BLaER1 treated with 17β-estradiol and CSF1 and Interleukin-3, amounts not matched to agents 10 nM and 100 nM (cell line): ENCODE results near the gene LRP8.

Experiments
- H3K27ac ChIP-seq, 11 experiments: shearing (Covaris generic); formaldehyde crosslinking; 2 replicates each; pipeline ENCODE4 v1.8.1; 2022
- H3K27me3 ChIP-seq, 11 experiments: shearing (Covaris generic); formaldehyde crosslinking; 2 replicates each; pipeline ENCODE4 v1.8.1; 2022
- H3K36me3 ChIP-seq, 11 experiments: shearing (Covaris generic); formaldehyde crosslinking; 2 replicates each; pipeline ENCODE4 v1.8.1; 2022
- H3K4me1 ChIP-seq, 10 experiments: shearing (Covaris generic); formaldehyde crosslinking; 2 replicates each; pipeline ENCODE4 v1.8.1; 2022
- H3K4me2 ChIP-seq, 11 experiments: shearing (Covaris generic); formaldehyde crosslinking; 2 replicates each; pipeline ENCODE4 v1.8.1; 2022
- H3K4me3 ChIP-seq, 10 experiments: shearing (Covaris generic); formaldehyde crosslinking; 2 replicates each; pipeline ENCODE4 v1.8.1; 2022
- H3K9ac ChIP-seq, 11 experiments: shearing (Covaris generic); formaldehyde crosslinking; 2 replicates each; pipeline ENCODE4 v1.8.1; 2022
- H3K9me3 ChIP-seq, 11 experiments: shearing (Covaris generic); formaldehyde crosslinking; replicated peaks in 1 of 11; 2 replicates each; pipeline ENCODE4 v1.8.1; 2022
- H4K20me1 ChIP-seq, 11 experiments: shearing (Covaris generic); formaldehyde crosslinking; 2 replicates each; pipeline ENCODE4 v1.8.1; 2022
- Cebpa-rat ChIP-seq, 11 experiments: shearing (Covaris generic); IDR thresholded peaks; 2 replicates each; pipeline ENCODE4 v1.8.1; 2022

LRP8 gene

DNA sequence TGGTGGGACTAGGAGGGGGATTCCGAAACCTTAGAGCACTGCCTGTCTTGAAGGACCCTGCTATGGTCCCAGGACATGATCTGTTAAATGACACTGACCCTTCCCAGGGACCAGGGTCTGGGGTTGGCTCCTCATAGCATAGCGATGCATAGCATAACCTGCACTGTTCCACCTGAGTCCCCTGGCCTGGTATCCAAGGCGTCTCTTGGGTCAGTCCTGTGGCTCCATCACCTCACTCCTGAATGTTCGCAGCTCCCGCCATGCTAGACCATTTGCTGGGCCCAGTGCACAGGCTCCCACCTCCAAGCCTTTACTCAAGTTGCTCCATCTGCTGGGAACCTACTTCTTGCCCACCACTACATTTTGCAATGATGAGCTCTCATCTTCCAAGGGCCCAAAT, 50.5 kb downstream of the LRP8 start:
- no peaks in the 10 kb centered on the region for H3K27me3 ChIP-seq
- no peak overlapping the region for H3K9ac ChIP-seq
- H3K4me1 ChIP-seq: peaks cover 0 to 13% (median 4%) of the 10 kb centered on the region in 10 experiments; a peak in 7 of 20 replicates
- H3K36me3 ChIP-seq: peaks cover 63 to 100% (median 87%) of the 10 kb centered on the region in 11 experiments
- H3K4me3 ChIP-seq: no peak overlapping the region
- H3K9me3 ChIP-seq: no peaks in the 10 kb centered on the region
- H4K20me1 ChIP-seq: peaks cover 0 to 92% (median 47%) of the 10 kb centered on the region in 11 experiments; a peak in 15 of 22 replicates
- no peak for TF ChIP-seq Cebpa-rat (IDR thresholded peaks at IDR 0.05)
- no peak overlapping the region for H3K27ac ChIP-seq
- no peak overlapping the region for H3K4me2 ChIP-seq

- Histone ChIP-seq H3K9me3 (no peaks in the 10 kb centered on the region), H3K9ac (no peak overlapping the region), H3K4me1 (peaks cover 0 to 13% (median 4%) of the 10 kb centered on the region in 10 experiments; a peak in 7 of 20 replicates), H3K27me3 (no peaks in the 10 kb centered on the region), H3K27ac (no peak overlapping the region), H3K36me3 (peaks cover 59 to 100% (median 87%) of the 10 kb centered on the region in 11 experiments), H4K20me1 (peaks cover 0 to 92% (median 47%) of the 10 kb centered on the region in 11 experiments; a peak in 15 of 22 replicates), H3K4me2 (no peak overlapping the region), H3K4me3 (no peak overlapping the region)
- no peak for TF ChIP-seq Cebpa-rat (IDR thresholded peaks at IDR 0.05)
Measured at GRCh38 chr1:53276902-53277281, 51.0 kb downstream of the LRP8 start.

- no peaks in the 10 kb centered on the region for H3K9me3 ChIP-seq
- no peaks in the 10 kb centered on the region for H3K27me3 ChIP-seq
- TF ChIP-seq Cebpa-rat (IDR thresholded peaks at IDR 0.05): no peak
- H3K4me1 ChIP-seq: peaks cover 0 to 13% (median 4%) of the 10 kb centered on the region in 10 experiments; a peak in 7 of 20 replicates
- peaks cover 61 to 100% (median 87%) of the 10 kb centered on the region in 11 experiments for H3K36me3 ChIP-seq
- H3K9ac ChIP-seq: no peak overlapping the region
- no peak overlapping the region for H3K4me3 ChIP-seq
- no peak overlapping the region for H3K27ac ChIP-seq
- peaks cover 0 to 95% (median 45%) of the 10 kb centered on the region in 11 experiments; a peak in 15 of 22 replicates for H4K20me1 ChIP-seq
- no peak overlapping the region for H3K4me2 ChIP-seq
Measured at GRCh38 chr1:53276153-53276901, 51.5 kb downstream of the LRP8 start.

- no peak for TF ChIP-seq Cebpa-rat (IDR thresholded peaks at IDR 0.05)
- Histone ChIP-seq H3K4me2 (no peak overlapping the region), H3K27ac (no peak overlapping the region), H3K4me3 (no peak overlapping the region), H4K20me1 (peaks cover 0 to 95% (median 45%) of the 10 kb centered on the region in 11 experiments; a peak in 14 of 22 replicates), H3K4me1 (peaks cover 0 to 13% (median 4%) of the 10 kb centered on the region in 10 experiments; a peak in 8 of 20 replicates), H3K9ac (no peak overlapping the region; a peak in 1 of 22 replicates), H3K36me3 (peaks cover 57 to 100% (median 87%) of the 10 kb centered on the region in 11 experiments), H3K27me3 (no peaks in the 10 kb centered on the region), H3K9me3 (no peaks in the 10 kb centered on the region)
Measured at GRCh38 chr1:53275566-53275965, 52.3 kb downstream of the LRP8 start.

DNA sequence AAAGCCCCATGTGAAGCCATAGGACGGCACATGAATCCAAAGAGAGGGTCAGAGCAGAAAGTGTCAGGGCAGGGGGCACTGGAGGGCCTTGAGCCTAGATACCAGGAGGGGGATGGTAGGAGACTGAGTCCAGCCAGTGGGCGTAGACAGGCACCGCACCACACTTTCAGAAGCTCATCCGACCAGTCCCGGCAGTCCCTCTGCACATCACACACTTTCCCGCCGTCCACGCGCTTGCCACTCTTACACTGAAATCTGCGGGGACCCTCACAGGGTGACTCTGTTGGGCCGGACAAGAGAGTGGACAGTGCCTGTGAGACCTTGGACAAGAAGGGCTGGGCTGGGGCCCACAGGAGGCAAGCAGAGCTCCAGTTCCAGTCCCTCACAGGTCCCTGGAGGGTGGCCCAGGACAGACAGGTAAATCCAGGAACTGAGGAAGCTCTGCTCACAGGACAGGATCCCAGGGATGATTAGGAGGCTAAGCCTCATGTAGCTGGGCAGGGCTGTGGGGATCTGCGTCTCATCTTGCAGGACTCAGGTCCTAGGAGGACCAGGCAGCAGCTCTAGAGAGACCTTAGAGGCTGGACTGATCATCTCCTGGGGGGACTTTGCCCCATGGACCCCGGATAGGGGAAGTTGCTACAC, 53.2 kb downstream of the LRP8 start:
- Histone ChIP-seq H3K27ac (no peak overlapping the region; a peak in 1 of 22 replicates), H3K9ac (peak overlapping the region in 2 of 11 experiments; percentile 11 to 46; a peak in 2 of 22 replicates), H4K20me1 (peaks cover 0 to 89% (median 40%) of the 10 kb centered on the region in 11 experiments; a peak in 13 of 22 replicates), H3K9me3 (no peaks in the 10 kb centered on the region), H3K4me1 (peaks cover 0 to 17% (median 4%) of the 10 kb centered on the region in 10 experiments; a peak in 9 of 20 replicates), H3K4me2 (no peak overlapping the region), H3K36me3 (peaks cover 57 to 100% (median 87%) of the 10 kb centered on the region in 11 experiments), H3K27me3 (no peaks in the 10 kb centered on the region), H3K4me3 (no peak overlapping the region)
- no peak for TF ChIP-seq Cebpa-rat (IDR thresholded peaks at IDR 0.05)

DNA sequence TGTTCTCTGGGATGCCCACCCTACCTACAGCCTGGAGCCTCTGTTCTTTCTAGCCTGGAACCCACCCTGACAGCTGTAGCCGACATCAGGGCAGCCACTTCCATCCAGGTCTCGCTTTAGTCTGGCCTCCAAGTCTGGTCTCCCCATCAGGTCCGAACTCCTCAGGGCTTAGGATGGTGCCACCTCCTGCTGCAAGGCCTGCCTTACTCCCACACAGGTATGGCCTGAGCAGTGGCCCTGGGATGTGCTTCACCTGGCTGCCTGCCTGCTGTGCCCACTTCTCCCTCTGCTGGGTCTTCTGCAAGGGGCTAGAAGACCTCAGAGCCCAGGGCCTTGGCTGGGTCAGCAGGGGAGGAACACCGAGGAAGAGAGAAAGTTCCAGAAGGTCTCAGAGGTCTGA, 53.8 kb downstream of the LRP8 start:
- Histone ChIP-seq H3K9me3 (no peaks in the 10 kb centered on the region), H3K4me1 (peaks cover 0 to 17% (median 4%) of the 10 kb centered on the region in 10 experiments; a peak in 9 of 20 replicates), H3K9ac (peak overlapping the region in 5 of 11 experiments; percentile 11 to 46 (median 26); a peak in 7 of 22 replicates), H3K4me2 (peak overlapping the region in 2 of 11 experiments; percentile 5 to 20; a peak in 1 of 22 replicates), H4K20me1 (peaks cover 0 to 82% (median 34%) of the 10 kb centered on the region in 11 experiments; a peak in 13 of 22 replicates), H3K36me3 (peaks cover 56 to 100% (median 90%) of the 10 kb centered on the region in 11 experiments), H3K4me3 (no peak overlapping the region), H3K27me3 (no peaks in the 10 kb centered on the region), H3K27ac (peak overlapping the region in 4 of 11 experiments; percentile 6 to 35 (median 13); a peak in 2 of 22 replicates)
- no peak for TF ChIP-seq Cebpa-rat (IDR thresholded peaks at IDR 0.05)

- Histone ChIP-seq H3K36me3 (peaks cover 55 to 100% (median 95%) of the 10 kb centered on the region in 11 experiments), H3K27ac (peak overlapping the region in 3 of 11 experiments; percentile 6 to 14 (median 12); a peak in 2 of 22 replicates), H3K4me3 (no peak overlapping the region)
Measured at GRCh38 chr1:53273526-53273925, 54.3 kb downstream of the LRP8 start.

DNA sequence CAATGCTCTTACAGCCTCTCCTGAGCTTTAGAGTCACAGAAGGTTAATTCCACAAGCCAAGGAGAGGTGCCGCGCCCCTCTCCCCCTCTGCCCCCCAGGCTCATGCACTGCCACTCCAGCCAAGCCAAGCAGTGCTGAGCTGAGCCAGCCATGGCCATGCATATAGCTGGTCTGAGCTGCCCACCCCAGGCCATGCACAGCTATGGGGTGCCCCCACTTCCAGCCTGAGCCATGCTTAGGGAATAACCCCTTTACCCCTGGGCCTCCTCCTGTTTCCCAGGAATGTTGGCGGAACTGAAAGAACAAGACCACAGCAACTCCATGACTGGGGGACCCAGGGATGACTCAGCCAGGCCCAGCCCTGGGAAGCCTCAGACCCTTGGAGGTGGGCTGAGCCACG, 55.5 kb downstream of the LRP8 start:
- no peaks in the 10 kb centered on the region for H3K27me3 ChIP-seq
- no peak overlapping the region; a peak in 1 of 22 replicates for H3K27ac ChIP-seq
- H4K20me1 ChIP-seq: peaks cover 0 to 74% (median 32%) of the 10 kb centered on the region in 11 experiments; a peak in 12 of 22 replicates
- no peak overlapping the region for H3K4me2 ChIP-seq
- H3K9ac ChIP-seq: no peak overlapping the region; a peak in 1 of 22 replicates
- peaks cover 0 to 17% (median 4%) of the 10 kb centered on the region in 10 experiments; a peak in 9 of 20 replicates for H3K4me1 ChIP-seq
- H3K9me3 ChIP-seq: no peaks in the 10 kb centered on the region
- TF ChIP-seq Cebpa-rat (IDR thresholded peaks at IDR 0.05): no peak
- no peak overlapping the region for H3K4me3 ChIP-seq
- peaks cover 57 to 100% (median 98%) of the 10 kb centered on the region in 11 experiments for H3K36me3 ChIP-seq

More at GRCh38 chr1:53273526-53273925, 54.3 kb downstream of the LRP8 start:
- Histone ChIP-seq H4K20me1 (peaks cover 0 to 77% (median 32%) of the 10 kb centered on the region in 11 experiments; a peak in 13 of 22 replicates), H3K9ac (peak overlapping the region in 5 of 11 experiments; percentile 11 to 46 (median 26); a peak in 4 of 22 replicates), H3K4me2 (peak overlapping the region in 1 of 11 experiments; percentile 20; a peak in 1 of 22 replicates), H3K9me3 (no peaks in the 10 kb centered on the region), H3K4me1 (peaks cover 0 to 17% (median 4%) of the 10 kb centered on the region in 10 experiments; a peak in 9 of 20 replicates), H3K27me3 (no peaks in the 10 kb centered on the region)
- no peak for TF ChIP-seq Cebpa-rat (IDR thresholded peaks at IDR 0.05)
